ENCODE results near the gene WSCD1.

Gene WSCD1

DNA sequence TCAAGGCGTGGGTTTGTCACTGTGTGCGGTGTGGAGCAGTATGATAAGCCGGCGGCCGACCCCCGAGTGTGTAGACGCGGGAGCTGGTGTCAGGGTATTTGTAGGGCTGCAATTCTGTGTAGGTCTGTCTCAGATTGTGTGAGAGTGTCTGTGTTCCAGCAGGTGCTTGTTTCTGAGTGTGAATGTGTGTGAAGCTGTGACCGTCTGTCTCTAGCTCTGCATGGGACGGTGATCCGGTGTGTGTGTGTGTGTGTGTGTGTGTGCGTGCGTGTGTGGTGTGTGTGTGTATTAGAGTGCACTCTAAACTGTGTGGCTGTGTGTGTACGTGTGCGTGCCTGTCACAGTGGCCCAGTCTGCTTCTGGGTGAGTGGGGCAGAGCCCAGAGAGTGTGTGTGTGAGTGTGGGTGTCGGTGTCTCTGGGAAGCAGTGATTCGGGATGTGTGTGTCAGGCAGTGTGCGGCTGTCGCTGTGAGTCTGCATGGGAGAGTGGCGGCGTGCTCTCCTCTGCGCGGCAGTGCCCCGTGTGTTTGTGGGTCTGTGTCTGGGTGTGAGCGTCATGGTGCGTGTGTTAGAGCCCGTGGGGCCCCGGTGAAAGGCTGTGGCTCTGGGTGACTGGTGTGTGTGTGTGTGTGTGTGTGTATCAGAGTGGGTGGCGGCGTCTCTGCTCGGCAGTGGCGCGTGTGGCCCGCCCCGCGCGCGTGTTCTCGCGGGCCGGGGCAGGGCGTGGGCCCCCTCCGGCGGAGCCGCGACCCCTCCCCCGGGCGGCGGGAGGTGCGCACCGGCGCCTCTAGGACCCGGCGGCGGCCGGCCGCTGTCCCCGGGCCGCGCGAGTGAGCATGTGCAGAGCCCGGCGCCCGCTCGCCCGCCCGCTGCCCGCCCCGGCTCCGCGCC, at the start of gene WSCD1:
TSS of gene WSCD1 (plus strand) at position 841 of the 891 bp plus-strand sequence. CDS start 10,280 bp downstream, outside the sequence.
- in situ Hi-C loops (cut with MboI; ENCODE audit: low sequenced_read_pairs) = no loop called here

GRCh38 chr17:6021011-6021400, 49.2 kb upstream of the WSCD1 start:
- in situ Hi-C loops (cut with MboI; ENCODE audit: low sequenced_read_pairs) = no loop called here

- in situ Hi-C loops (cut with MboI; ENCODE audit: low sequenced_read_pairs) = no loop called here
These were observed 48.6 kb upstream of the WSCD1 start for GRCh38 chr17:6021627-6022026.

DNA sequence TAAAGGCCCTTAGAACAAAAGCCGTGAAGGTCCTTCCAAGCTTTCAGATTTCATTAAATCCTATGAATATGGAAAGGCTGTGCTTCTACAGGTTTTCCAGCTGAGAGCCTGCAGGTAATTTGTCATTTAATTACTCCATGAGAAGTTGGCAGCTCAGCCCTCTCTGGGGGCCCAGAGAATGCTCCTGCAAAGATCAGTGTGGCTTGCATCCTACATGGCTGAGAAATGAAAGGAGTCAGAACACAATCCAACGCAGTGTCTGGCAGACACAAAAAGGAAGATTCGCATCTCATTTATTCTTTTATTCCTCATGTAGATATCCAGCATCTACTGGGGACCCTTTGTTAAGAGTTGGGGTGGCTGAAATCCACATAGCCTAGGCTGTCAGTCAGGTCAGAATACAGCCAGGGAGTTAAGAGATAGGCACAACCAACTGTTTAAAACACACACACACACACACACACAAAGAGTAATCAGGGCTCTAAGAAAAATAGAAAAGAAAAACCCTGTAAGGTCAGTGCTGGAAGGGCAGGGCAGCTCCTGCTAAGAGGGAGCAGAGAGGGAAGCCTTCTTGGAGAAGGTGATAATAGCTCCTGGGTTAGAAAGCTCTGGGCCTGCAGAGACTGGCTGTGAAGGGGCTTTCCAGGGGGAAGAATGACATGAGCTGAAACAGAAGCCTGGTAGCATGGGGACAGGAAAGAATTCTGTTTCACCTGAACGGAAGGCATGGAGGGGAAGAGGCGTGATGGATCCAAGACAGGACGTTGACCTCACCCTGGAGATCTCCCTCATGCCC, 46.9 kb upstream of the WSCD1 start:
- in situ Hi-C loops (cut with MboI; ENCODE audit: low sequenced_read_pairs) = no loop called here

DNA sequence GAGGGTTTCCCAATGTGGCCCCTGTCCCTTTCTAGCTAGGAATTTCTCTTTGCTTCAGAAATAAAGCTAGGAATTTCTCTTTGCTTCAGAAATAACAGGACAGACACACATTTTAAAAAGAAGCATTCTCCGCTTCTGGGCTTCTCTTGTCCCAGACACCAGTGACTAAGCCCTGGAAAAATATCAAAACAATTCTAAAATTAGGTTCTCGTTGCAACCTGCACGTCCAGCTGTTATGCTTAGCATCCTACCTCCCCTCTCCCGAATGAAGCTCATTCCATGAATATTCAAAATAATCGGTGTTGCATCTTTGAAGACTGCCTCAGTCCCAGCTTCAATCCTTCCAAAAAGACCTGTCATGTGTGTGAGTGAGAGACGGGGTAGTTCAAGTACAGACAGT, 45.6 kb upstream of the WSCD1 start:
- in situ Hi-C loops (cut with MboI; ENCODE audit: low sequenced_read_pairs) = no loop called here

DNA sequence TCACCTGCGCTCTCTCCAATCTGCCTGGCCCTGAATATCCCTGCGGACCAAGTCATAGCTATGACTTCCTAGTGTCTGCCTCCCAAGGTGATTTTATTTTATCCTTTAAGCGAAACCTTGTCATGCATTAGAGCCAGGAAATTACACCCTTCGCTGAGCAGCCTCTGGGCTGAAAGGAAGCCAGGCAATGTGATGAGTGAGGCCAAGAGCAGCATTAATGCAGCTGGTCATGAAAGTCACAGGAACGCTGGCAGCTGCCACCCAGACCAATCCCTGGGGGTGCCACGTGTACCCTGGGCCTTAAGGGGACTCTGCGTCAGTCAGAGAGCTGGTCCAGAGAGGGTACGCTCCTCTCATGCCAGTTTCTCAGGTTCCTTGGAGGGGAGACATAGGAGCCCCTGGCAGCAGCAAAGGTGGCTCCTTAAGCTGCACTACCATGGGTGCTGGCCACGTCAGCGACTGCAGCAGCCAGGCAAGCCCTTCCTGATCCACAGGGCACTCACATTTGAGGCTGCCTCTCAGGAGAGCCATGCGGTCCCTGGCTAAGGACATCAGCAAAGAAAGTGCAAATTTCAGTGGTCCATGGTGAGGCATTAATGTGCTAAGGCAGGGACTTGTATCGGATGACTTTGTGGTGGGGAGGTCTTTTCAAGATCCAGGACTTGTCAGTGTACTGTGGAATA, 42.7 kb upstream of the WSCD1 start:
- in situ Hi-C loops (cut with MboI; ENCODE audit: low sequenced_read_pairs) = no loop called here

DNA sequence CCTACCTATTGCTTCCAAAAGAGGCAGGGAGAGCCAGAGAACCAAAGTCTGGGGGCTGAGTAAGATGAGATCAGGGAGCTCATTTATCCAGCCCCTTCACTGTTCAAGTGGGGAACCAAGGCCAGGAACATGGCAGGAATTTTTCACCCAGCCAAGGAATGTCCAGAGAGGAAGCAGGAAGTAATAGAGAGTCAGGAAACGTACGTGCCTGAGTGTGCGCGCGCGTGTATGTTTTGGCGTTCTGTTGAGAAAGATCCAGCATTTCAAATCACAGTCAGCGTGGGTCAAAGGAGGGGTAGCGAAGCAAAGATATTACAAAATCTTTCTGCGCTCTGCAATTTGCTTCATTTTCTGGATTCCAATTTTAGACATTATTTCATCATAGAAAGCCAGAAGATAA, 41.9 kb upstream of the WSCD1 start:
- in situ Hi-C loops (cut with MboI; ENCODE audit: low sequenced_read_pairs) = no loop called here

GRCh38 chr17:6035801-6036394, 34.3 kb upstream of the WSCD1 start:
- in situ Hi-C loops (cut with MboI; ENCODE audit: low sequenced_read_pairs) = no loop called here

- in situ Hi-C loops (cut with MboI; ENCODE audit: low sequenced_read_pairs) = no loop called here
These were observed 29.7 kb upstream of the WSCD1 start for GRCh38 chr17:6040504-6040903.

- in situ Hi-C loops (cut with MboI; ENCODE audit: low sequenced_read_pairs) = no loop called here
These were observed 28.9 kb upstream of the WSCD1 start for GRCh38 chr17:6041246-6041645.

GRCh38 chr17:6043405-6043804, 26.8 kb upstream of the WSCD1 start:
- in situ Hi-C loops (cut with MboI; ENCODE audit: low sequenced_read_pairs) = no loop called here

DNA sequence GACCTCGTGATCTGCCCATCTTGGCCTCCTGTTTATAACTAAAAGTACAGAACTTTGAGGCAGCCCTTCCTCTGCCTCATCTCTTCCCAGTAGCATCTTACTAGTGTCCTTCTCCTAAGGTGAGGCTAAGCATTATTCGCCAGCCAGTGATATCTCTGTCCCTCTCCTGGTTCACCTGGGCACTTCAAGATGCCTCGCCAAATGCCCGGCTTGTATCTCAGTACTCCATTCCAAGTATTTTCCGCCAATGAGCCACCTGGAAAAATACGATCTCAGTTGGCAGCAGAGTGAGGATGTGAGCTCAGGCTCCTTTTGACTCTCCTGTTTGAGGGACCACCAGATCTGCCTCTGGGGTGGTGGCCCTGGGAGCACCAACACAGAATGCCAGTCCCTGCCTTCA, 25.9 kb upstream of the WSCD1 start:
- in situ Hi-C loops (cut with MboI; ENCODE audit: low sequenced_read_pairs) = no loop called here

DNA sequence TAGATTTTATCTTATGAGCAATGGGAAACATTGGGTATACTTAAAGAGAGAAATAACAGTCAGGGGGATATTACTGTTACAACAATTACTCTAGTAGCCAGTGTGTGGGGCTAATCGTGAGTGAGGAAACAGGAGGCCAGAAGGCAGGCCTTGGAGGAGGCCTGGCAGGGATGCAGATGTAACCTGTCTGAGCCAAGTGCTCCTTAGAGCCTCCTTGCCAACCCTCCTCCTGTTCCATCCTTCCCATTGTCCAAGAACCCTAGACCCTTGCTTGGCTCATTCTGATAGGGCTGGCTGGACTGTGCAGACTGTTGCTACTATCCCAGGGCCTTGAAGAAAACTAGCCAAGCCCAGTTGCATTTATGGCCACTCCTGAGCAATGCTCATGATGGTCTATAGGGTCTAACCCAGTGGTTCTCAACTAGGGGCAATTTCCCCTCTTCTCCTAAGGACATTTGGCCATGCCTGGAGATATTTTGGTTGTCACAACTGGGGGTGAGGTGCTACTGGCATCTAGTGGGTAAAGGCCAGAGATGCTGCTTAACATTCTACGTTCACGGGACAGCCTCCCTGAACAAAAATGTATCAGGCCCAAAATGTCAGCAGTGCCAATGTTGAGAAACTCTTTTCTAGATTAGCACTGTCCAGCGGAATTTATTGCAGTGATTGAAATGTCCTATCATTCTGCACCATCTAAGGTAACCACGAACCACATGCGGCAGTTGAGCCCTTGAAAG, 24.4 kb upstream of the WSCD1 start:
- in situ Hi-C loops (cut with MboI; ENCODE audit: low sequenced_read_pairs) = no loop called here

DNA sequence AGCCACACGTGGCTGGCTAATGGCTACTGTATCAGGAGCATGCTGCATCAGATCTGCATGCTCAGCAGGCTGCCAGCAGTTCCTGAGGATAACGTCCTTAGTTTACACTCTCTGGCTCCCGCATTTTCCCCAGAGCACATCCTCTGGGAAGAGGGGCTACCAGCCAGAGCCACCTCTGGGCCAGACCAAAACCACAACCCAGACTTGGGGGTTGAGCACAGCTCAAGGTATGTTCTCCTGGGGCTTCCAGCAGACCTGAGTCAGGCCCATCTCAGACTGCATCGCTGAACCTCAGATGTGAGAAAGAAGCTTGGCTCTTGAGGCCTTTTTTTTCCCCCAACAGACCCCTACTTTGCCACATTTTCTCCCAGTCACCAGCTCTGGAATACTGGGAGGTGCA, 23.7 kb upstream of the WSCD1 start:
- in situ Hi-C loops (cut with MboI; ENCODE audit: low sequenced_read_pairs) = no loop called here

GRCh38 chr17:6046931-6047330, 23.2 kb upstream of the WSCD1 start:
- in situ Hi-C loops (cut with MboI; ENCODE audit: low sequenced_read_pairs) = no loop called here

DNA sequence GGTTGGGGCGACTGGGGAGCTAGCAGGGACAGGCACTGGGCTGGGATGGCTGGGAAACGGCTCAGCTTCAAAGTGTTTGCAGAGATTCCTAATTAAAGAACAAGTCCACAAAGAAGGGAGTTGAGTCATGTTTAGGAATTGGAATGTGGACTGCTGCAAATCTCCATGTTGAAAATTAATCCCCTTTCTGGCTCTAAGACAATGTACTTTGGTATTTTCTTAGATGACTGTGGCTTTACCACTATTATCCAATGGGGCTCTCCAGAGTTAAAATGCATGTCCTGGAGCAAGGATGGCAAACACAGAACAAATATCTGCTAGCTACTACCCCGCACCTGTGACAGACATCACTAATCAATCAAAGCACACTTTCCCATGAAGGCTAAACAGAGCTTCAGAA, 22.2 kb upstream of the WSCD1 start:
- in situ Hi-C loops (cut with MboI; ENCODE audit: low sequenced_read_pairs) = no loop called here

DNA sequence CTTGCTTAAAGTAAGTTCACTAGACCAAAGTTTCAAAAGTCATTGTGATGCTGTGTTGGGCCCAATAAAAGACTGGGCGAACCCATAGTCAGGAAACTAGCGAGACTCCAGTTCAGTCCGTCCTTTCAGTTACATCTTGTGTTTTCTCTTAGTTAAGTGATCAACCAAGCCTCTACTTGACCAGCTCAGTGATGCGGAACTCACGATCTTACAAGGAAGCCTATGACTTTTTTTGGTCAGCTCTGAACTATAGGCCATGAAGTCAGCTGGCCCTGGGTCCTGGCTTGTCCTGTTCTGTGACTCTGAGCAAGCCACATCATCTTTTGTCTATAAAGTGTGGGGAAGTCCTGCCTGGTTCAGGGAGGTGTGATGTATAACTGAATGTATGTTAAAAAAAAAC, 21.7 kb upstream of the WSCD1 start:
- in situ Hi-C loops (cut with MboI; ENCODE audit: low sequenced_read_pairs) = no loop called here

DNA sequence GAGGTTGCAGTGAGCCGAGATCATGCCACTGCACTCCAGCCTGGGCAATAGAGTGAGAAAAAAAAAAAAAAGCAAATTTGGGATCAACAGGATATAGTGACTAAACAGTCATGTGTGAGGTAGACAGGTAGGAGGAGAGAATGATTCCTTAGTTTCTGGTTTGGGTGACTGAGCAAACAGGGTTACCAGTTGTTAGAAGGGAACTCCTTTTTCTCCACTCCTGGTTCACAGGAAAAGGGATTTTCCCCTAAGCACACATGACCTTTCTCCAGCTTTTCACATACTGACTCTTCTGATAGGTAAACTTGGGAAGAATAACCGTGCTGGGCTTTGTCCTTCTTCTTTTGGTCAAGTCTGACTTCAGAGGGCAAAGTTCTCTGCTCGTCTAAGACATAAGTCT, 17.3 kb upstream of the WSCD1 start:
- in situ Hi-C loops (cut with MboI; ENCODE audit: low sequenced_read_pairs) = no loop called here

DNA sequence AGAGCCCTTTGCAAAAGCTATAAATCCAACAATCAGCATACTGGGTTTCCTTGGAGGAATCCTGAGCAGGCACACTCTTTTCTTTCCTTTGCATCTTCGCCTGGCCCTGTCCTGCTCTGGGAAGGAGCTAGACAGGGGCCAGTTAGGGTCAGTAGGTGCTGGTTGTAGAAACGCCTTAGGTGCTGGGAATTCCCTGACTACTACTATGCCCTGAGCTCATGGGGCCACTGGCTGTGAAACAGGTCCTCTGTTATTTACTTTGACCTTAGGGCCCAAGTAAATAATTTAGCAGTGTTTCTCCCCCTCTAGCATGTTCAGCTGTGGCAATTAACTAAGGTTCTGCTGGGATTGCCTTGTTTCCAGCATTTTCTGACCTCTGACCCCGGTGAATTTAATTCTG, 15.8 kb upstream of the WSCD1 start:
- in situ Hi-C loops (cut with MboI; ENCODE audit: low sequenced_read_pairs) = no loop called here

- in situ Hi-C loops (cut with MboI; ENCODE audit: low sequenced_read_pairs) = no loop called here
These were observed 14.1 kb upstream of the WSCD1 start for GRCh38 chr17:6056104-6056503.
